ENCODE results near the gene TMEM8B. TPM values are rescaled to one million over a fixed set of nuclear protein-coding genes. Genes with fewer than 3 reads are reported as not detected.

The TMEM8B gene, protein sequence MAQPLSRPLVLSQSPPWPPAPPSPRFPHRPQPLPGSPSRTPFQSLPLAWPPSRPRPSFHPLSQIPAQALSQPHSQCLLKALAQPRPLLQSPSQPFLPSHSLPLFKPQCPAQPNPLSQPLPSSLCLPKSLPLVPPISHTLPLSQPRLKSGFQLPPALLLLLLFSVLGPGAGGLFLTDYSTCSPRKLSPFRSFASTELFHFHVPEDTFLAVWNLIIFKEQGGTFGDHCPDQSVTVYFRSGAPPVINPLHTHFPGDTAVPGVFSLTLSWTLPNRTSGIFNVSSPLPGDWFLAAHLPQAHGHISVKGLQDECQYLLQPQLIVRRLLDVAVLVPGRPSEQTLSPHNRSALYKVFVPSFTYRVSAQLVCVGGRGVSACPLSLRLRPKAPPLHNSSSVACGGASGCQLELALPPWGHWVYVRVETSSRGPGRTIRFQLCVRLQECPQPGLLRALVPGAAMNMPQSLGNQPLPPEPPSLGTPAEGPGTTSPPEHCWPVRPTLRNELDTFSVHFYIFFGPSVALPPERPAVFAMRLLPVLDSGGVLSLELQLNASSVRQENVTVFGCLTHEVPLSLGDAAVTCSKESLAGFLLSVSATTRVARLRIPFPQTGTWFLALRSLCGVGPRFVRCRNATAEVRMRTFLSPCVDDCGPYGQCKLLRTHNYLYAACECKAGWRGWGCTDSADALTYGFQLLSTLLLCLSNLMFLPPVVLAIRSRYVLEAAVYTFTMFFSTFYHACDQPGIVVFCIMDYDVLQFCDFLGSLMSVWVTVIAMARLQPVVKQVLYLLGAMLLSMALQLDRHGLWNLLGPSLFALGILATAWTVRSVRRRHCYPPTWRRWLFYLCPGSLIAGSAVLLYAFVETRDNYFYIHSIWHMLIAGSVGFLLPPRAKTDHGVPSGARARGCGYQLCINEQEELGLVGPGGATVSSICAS
- 10 to 100 TPM in 1 of 2 donors, 1 to 10 TPM in 1; 6.4 to 12.7 TPM for total RNA-seq
- polyA plus RNA-seq (ENCODE audit: insufficient read length in 6 of 6) = 10 to 100 TPM; 25.3 to 30.7 (median 27.2) TPM
- long read RNA-seq, donor 1, partial matches to known transcripts = 18 of 18 reads
- long read RNA-seq, donor 1, other reads (novel, unspliced or antisense) = 0 of 18 reads
- long read RNA-seq, donor 2, full-length matches to known transcripts = 1 of 1 reads
- long read RNA-seq, donor 2, partial matches to known transcripts = 0 of 1 reads
- long read RNA-seq, donor 2, other reads (novel, unspliced or antisense) = 0 of 1 reads
- long read RNA-seq, donor 3, full-length matches to known transcripts = 1 of 1 reads
- long read RNA-seq, donor 3, partial matches to known transcripts = 0 of 1 reads
- long read RNA-seq, donor 3, other reads (novel, unspliced or antisense) = 0 of 1 reads
- long read RNA-seq, donor 4 = 0 reads
- long read RNA-seq, donor 5, partial matches to known transcripts = 6 of 6 reads
- long read RNA-seq, donor 5, other reads (novel, unspliced or antisense) = 0 of 6 reads
- long read RNA-seq, donor 6 = 0 reads
- long read RNA-seq, donor 7, partial matches to known transcripts = 0 of 1 reads
- long read RNA-seq, donor 7, other reads (novel, unspliced or antisense) = 0 of 1 reads
- long read RNA-seq, donor 8, partial matches to known transcripts = 8 of 8 reads
- long read RNA-seq, donor 8, other reads (novel, unspliced or antisense) = 0 of 8 reads
- long read RNA-seq, donor 9 = 0 reads
- long read RNA-seq, donor 10, partial matches to known transcripts = 1 of 2 reads
- long read RNA-seq, donor 10, other reads (novel, unspliced or antisense) = 1 of 2 reads
- long read RNA-seq, donor 11, full-length matches to known transcripts = 1 of 23 reads
- long read RNA-seq, donor 11, partial matches to known transcripts = 22 of 23 reads
- long read RNA-seq, donor 11, other reads (novel, unspliced or antisense) = 0 of 23 reads
- long read RNA-seq, donor 12 = 0 reads

DNA sequence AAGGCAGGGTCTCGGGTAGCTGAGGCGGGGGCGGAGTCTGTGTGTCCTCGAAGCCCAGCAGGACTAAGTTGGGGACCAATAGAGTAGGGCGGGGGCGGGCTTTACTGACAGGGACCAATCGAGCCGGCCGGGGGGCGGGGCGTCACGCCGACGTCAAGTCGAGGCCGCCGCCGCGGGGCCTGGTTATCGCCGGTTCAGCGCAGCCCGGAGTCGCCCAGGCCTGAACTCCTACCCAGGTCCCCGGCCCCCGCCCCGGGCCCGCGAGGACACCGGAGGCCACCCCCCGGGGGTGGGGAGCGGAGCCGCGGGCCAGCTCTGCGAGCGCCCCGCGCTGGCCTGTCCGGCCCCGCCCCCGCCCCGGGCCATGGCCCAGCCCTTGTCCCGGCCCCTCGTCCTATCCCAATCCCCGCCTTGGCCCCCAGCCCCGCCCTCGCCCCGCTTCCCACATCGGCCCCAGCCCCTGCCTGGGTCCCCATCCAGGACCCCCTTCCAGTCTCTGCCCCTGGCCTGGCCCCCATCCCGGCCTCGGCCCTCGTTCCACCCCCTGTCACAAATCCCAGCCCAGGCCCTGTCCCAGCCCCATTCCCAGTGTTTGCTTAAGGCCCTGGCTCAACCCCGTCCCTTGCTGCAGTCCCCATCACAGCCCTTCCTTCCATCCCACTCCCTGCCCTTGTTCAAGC lies at the start of gene TMEM8B:
Gene TMEM8B, plus strand, starts transcription at position 145 of the 680 bp plus-strand sequence. Its CDS starts 220 bp downstream, at position 365.
- Histone ChIP-seq H3K36me3 (no peaks in the 10 kb centered on the region), H3K27ac (peak within 1 kb of the TSS; percentile 82 to 90), H3K27me3 (no peaks in the 10 kb centered on the region), H3K4me1 (peaks cover 6 to 31% of the 10 kb centered on the region in 2 donors), H3K9me3 (no peaks in the 10 kb centered on the region), H3K4me3 (peak within 1 kb of the TSS; percentile 57 to 69)
- peak; percentile 94 to 97 (median 96) for DNase-seq
- peak; percentile 90 for ATAC-seq
- intact Hi-C loops (cut with DNase I) = loop anchor here in 1 of 2 donors (5.0 kb wide), 1 partner anchor 53 kb away; no protein-coding TSS in a partner anchor
- TF ChIP-seq, protein P1, sequence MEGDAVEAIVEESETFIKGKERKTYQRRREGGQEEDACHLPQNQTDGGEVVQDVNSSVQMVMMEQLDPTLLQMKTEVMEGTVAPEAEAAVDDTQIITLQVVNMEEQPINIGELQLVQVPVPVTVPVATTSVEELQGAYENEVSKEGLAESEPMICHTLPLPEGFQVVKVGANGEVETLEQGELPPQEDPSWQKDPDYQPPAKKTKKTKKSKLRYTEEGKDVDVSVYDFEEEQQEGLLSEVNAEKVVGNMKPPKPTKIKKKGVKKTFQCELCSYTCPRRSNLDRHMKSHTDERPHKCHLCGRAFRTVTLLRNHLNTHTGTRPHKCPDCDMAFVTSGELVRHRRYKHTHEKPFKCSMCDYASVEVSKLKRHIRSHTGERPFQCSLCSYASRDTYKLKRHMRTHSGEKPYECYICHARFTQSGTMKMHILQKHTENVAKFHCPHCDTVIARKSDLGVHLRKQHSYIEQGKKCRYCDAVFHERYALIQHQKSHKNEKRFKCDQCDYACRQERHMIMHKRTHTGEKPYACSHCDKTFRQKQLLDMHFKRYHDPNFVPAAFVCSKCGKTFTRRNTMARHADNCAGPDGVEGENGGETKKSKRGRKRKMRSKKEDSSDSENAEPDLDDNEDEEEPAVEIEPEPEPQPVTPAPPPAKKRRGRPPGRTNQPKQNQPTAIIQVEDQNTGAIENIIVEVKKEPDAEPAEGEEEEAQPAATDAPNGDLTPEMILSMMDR (IDR thresholded peaks at IDR 0.05) = no peak

DNA sequence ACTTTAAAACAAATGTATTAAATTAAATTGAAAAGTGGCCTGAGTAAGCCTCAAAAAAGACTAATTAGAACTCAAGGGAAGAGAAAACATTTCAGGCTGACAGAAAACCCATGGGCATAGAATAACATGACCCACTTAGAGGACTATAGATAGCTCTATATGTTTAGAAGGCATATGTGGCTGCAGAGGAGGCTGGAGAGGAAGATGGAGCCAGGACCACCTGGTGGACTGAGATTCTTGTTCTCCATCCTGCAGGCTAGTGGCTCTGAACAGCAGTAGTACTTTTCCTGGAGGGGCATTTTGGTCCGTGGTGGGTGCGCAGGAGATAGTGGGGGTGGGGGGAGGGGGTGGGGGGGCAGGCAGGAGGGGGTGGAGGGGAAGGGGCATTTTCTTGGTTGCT lies 48.0 kb upstream of the TMEM8B start:
- Histone ChIP-seq H3K4me1 (no peaks in the 10 kb centered on the region), H3K4me3 (no peak overlapping the region), H3K9me3 (no peaks in the 10 kb centered on the region), H3K36me3 (no peaks in the 10 kb centered on the region), H3K27me3 (no peaks in the 10 kb centered on the region), H3K27ac (no peak overlapping the region)
- no peak for ATAC-seq
- TF ChIP-seq, protein P1 (IDR thresholded peaks at IDR 0.05) = no peak
- intact Hi-C loops (cut with DNase I) = no loop called here
- DNase-seq = no peak

DNA sequence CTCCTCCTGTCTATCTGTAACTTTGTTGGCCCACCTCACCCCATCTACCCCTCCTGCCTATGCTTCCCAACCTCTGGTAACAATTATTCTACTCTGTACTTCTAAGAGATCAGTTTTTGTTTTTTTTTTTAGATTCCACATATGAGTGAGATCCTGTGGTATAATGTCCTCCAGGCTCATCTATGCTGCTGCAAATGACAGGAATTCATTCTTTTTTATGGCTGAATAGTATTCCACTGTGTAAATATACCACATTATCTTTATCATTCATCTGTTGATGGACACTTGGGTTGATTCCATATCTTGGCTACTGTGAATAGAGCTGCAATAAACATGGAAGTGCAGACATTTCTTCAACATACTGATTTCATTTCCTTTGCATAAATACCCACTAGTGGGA lies 45.6 kb upstream of the TMEM8B start:
- Histone ChIP-seq H3K36me3 (no peaks in the 10 kb centered on the region), H3K9me3 (no peaks in the 10 kb centered on the region), H3K4me1 (no peaks in the 10 kb centered on the region), H3K4me3 (no peak overlapping the region), H3K27ac (no peak overlapping the region), H3K27me3 (no peaks in the 10 kb centered on the region)
- TF ChIP-seq, protein P1 (IDR thresholded peaks at IDR 0.05) = no peak
- no peak for DNase-seq
- ATAC-seq = no peak
- intact Hi-C loops (cut with DNase I) = no loop called here

DNA sequence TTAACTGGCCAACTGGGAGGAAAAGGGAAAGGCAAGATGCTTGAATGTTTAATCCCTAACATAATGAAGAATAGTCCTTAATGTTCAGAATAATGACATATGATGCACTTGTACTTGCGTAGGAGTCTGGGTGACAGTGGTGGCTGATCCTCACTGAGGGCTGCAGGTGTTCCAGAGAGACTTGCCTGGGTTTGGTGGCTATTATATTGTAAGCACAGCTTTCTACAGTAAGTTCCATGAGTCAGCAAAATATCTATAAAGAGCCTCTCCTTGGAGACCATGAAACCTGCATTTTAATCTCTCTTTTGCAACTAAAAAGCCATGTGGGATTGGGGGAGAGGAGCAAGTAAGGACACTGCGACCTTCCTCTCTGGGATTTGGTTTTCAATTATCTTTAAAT lies 39.5 kb upstream of the TMEM8B start:
- H3K27me3 ChIP-seq = peaks cover 0 to 14% of the 10 kb centered on the region in 2 donors
- H3K27ac ChIP-seq = no peak overlapping the region
- intact Hi-C loops (cut with DNase I) = loop anchor here in 1 of 2 donors (5.0 kb wide), 1 partner anchor 33 kb away; no protein-coding TSS in a partner anchor
- no peaks in the 10 kb centered on the region for H3K9me3 ChIP-seq
- peaks cover 9 to 22% of the 10 kb centered on the region in 2 donors for H3K4me1 ChIP-seq
- DNase-seq (no peak), ATAC-seq (no peak)
- TF ChIP-seq, protein P1 (IDR thresholded peaks at IDR 0.05) = no peak
- no peak overlapping the region for H3K4me3 ChIP-seq
- H3K36me3 ChIP-seq = no peaks in the 10 kb centered on the region
